Measurements from ENCODE around the gene RAPGEF4. TPM values are rescaled to one million over a fixed set of nuclear protein-coding genes. Genes with fewer than 3 reads are reported as not detected.

Gene RAPGEF4
- total and polyA plus RNA-seq, 2 of the 13 experiments (the other 11 are each of a cell fraction or from before 2014, with no cell fraction given) = 0.78 to 0.91 TPM

DNA sequence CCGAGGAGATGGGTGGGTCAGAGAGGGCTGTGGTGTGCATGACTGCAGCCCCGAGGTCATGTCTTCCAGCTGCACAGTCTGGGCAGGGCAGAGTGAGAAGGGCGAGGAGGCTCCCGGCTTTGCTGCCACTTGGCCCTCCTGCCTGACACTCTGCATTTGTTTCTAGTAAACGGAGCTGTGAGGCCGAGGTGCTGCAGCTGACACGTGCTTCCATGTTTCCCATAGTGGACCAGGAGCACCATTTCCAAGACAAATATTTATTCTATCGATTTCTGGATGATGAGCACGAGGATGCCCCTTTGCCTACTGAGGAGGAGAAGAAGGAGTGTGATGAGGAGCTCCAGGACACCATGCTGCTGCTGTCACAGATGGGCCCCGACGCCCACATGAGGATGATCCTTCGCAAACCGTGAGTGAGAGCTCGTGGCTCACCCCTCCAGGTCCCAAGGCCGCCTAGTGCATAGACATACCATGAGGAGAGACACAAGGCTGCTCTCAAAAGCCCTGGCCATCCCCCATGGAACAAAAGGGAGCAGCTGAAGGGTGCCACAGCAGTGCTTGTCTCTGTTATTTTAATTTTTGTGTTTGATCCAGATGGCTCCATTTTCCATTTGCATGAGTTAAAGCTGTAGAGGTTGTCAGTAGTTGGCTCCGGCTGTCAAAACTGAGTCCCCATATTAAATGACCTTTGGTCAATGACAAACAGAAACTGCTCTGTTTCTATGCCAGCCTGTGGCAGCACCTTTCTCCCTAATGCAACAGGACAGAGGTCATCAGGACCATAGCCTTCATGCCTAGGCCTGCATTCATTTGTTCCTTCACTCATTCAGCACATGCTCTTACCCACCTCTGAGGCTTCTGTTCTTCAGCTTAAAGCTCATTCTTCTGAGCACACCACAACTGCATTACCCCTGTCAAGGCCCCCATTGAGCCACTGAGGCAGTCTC, 231.7 kb downstream of the RAPGEF4 start (continued):
- no peak for TF ChIP-seq MIER3 (CRISPR knock-in tag; IDR thresholded peaks at IDR 0.05; ENCODE audit: borderline replicate concordance)
- TF ChIP-seq NFE2L1 (CRISPR knock-in tag; IDR thresholded peaks at IDR 0.05; ENCODE audit: borderline replicate concordance) = no peak
- TF ChIP-seq, protein P1, sequence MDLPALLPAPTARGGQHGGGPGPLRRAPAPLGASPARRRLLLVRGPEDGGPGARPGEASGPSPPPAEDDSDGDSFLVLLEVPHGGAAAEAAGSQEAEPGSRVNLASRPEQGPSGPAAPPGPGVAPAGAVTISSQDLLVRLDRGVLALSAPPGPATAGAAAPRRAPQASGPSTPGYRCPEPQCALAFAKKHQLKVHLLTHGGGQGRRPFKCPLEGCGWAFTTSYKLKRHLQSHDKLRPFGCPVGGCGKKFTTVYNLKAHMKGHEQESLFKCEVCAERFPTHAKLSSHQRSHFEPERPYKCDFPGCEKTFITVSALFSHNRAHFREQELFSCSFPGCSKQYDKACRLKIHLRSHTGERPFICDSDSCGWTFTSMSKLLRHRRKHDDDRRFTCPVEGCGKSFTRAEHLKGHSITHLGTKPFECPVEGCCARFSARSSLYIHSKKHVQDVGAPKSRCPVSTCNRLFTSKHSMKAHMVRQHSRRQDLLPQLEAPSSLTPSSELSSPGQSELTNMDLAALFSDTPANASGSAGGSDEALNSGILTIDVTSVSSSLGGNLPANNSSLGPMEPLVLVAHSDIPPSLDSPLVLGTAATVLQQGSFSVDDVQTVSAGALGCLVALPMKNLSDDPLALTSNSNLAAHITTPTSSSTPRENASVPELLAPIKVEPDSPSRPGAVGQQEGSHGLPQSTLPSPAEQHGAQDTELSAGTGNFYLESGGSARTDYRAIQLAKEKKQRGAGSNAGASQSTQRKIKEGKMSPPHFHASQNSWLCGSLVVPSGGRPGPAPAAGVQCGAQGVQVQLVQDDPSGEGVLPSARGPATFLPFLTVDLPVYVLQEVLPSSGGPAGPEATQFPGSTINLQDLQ (CRISPR knock-in tag; IDR thresholded peaks at IDR 0.05) = no peak; the same call in 1 of the 2 replicates
- TF ChIP-seq, protein P2, sequence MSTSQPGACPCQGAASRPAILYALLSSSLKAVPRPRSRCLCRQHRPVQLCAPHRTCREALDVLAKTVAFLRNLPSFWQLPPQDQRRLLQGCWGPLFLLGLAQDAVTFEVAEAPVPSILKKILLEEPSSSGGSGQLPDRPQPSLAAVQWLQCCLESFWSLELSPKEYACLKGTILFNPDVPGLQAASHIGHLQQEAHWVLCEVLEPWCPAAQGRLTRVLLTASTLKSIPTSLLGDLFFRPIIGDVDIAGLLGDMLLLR (CRISPR knock-in tag; IDR thresholded peaks at IDR 0.05) = 0 out of 2 replicates have a peak, but pooled peaks have one; percentile 50
- TF ChIP-seq ZFAT (CRISPR knock-in tag; conservative IDR thresholded peaks at IDR 0.05) = no peak
- peak; percentile 34; the same call in 1 of the 2 replicates for TF ChIP-seq SPEN (CRISPR knock-in tag; IDR thresholded peaks at IDR 0.05; ENCODE audit: low read depth)
- TF ChIP-seq, protein P3, sequence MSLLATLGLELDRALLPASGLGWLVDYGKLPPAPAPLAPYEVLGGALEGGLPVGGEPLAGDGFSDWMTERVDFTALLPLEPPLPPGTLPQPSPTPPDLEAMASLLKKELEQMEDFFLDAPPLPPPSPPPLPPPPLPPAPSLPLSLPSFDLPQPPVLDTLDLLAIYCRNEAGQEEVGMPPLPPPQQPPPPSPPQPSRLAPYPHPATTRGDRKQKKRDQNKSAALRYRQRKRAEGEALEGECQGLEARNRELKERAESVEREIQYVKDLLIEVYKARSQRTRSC (CRISPR knock-in tag; IDR thresholded peaks at IDR 0.05; ENCODE audit: low read depth) = no peak
- 0 out of 2 replicates have a peak, but pooled peaks have one; percentile 15 for TF ChIP-seq HNRNPL (IDR thresholded peaks at IDR 0.05; ENCODE audit: low read depth, low read length)
- TF ChIP-seq, protein P4, sequence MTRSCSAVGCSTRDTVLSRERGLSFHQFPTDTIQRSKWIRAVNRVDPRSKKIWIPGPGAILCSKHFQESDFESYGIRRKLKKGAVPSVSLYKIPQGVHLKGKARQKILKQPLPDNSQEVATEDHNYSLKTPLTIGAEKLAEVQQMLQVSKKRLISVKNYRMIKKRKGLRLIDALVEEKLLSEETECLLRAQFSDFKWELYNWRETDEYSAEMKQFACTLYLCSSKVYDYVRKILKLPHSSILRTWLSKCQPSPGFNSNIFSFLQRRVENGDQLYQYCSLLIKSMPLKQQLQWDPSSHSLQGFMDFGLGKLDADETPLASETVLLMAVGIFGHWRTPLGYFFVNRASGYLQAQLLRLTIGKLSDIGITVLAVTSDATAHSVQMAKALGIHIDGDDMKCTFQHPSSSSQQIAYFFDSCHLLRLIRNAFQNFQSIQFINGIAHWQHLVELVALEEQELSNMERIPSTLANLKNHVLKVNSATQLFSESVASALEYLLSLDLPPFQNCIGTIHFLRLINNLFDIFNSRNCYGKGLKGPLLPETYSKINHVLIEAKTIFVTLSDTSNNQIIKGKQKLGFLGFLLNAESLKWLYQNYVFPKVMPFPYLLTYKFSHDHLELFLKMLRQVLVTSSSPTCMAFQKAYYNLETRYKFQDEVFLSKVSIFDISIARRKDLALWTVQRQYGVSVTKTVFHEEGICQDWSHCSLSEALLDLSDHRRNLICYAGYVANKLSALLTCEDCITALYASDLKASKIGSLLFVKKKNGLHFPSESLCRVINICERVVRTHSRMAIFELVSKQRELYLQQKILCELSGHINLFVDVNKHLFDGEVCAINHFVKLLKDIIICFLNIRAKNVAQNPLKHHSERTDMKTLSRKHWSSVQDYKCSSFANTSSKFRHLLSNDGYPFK (CRISPR knock-in tag; IDR thresholded peaks at IDR 0.05; ENCODE audit: borderline replicate concordance) = peak; percentile 17; the same call in 1 of the 2 replicates
- no peak for TF ChIP-seq ZNF589 (CRISPR knock-in tag; conservative IDR thresholded peaks at IDR 0.05)
- no peak for TF ChIP-seq AKAP8 (CRISPR knock-in tag; IDR thresholded peaks at IDR 0.05)
- peak; percentile 77; the same call in 1 of the 2 replicates for TF ChIP-seq ZNF160 (CRISPR knock-in tag; IDR thresholded peaks at IDR 0.05)
- TF ChIP-seq ZNF256 (CRISPR knock-in tag; conservative IDR thresholded peaks at IDR 0.05) = no peak
- no peak for TF ChIP-seq ZNF34 (CRISPR knock-in tag; IDR thresholded peaks at IDR 0.05; ENCODE audit: borderline replicate concordance)
- no peak for TF ChIP-seq SP4 (CRISPR knock-in tag; IDR thresholded peaks at IDR 0.05)
- no peak for TF ChIP-seq IRF2 (CRISPR knock-in tag; IDR thresholded peaks at IDR 0.05)
- TF ChIP-seq ZSCAN21 (CRISPR knock-in tag; IDR thresholded peaks at IDR 0.05; ENCODE audit: borderline replicate concordance) = peak; percentile 39; the same call in 1 of the 2 replicates
- TF ChIP-seq ZNF234 (CRISPR knock-in tag; conservative IDR thresholded peaks at IDR 0.05) = no peak
- TF ChIP-seq ATF7-NPFF (CRISPR knock-in tag; IDR thresholded peaks at IDR 0.05; ENCODE audit: low read depth) = no peak
- no peak for TF ChIP-seq TOE1 (CRISPR knock-in tag; IDR thresholded peaks at IDR 0.05)

Data from HepG2 (cell line).